ENCODE data around the gene ROR1. TPM values are rescaled to one million over a fixed set of nuclear protein-coding genes. Genes with fewer than 3 reads are reported as not detected.

Gene ROR1
- total RNA-seq, 1 experiment from 2014 or later, result 2.7 TPM

DNA sequence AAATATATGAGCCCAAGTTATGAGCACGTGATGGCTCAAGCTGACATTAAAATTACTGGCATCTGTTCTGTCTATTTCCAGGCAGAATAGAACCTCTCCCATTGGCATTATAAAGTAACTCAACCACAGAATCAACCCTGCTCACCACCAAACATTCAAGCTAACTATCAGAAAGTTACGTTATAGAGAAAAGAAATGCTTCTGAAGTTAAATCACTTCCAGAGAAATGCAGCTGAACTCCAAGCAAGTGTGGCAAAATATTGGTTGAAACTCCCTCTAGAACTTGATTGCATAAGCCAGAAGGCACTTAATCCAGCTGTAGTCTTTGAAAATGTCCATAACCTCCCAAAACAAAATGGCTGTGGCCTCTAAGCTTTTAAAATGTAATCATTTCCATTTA is 393.4 kb downstream of the ROR1 start:
- no peaks in the 10 kb centered on the region for H3K79me2 ChIP-seq (ENCODE audit: insufficient read depth, low read length)
- H3K36me3 ChIP-seq (ENCODE audit: control insufficient read depth in 1 of 2, insufficient read depth in 2 of 2, low read length in 2 of 2), result no peaks in the 10 kb centered on the region
- H3K9ac ChIP-seq (ENCODE audit: low read length), result no peak overlapping the region
- no peak overlapping the region for H3K4me2 ChIP-seq (ENCODE audit: low read length)
- intact Hi-C loops (cut with micrococcal nuclease), result no loop called here
- RAD21 ChIA-PET (ENCODE audit: low non-redundant PET in 1 of 2, low total read pairs in 2 of 2, uncharacterized antibody in 2 of 2, unreplicated experiment in 2 of 2), result no interaction called here
- no peak for ATAC-seq
- H2AFZ ChIP-seq (ENCODE audit: low read depth, low read length, poor library complexity, severe bottlenecking), result no peak overlapping the region
- TF ChIP-seq ZFX (IDR thresholded peaks at IDR 0.05) (no peak), EGR1 (IDR thresholded peaks at IDR 0.05; ENCODE audit: low read depth) (no peak), CEBPB (IDR thresholded peaks at IDR 0.05; ENCODE audit: low read depth) (no peak), EZH2 (IDR thresholded peaks at IDR 0.05) (no peak), SP1 (IDR thresholded peaks at IDR 0.05; ENCODE audit: low read depth) (no peak), SRF (IDR thresholded peaks at IDR 0.05; ENCODE audit: low read depth) (no peak), ELF1 (IDR thresholded peaks at IDR 0.05; ENCODE audit: borderline replicate concordance, low read depth) (no peak), TCF7L2 (IDR thresholded peaks at IDR 0.05; ENCODE audit: borderline replicate concordance, extremely low read depth, insufficient read depth, insufficient read length) (no peak), SIN3A (IDR thresholded peaks at IDR 0.05; ENCODE audit: low read depth) (no peak), JUND (IDR thresholded peaks at IDR 0.05) (no peak), POLR2A (IDR thresholded peaks at IDR 0.05; ENCODE audit: borderline replicate concordance, extremely low read depth, insufficient read depth, insufficient read length) (no peak), CBX3 (IDR thresholded peaks at IDR 0.05; ENCODE audit: low read depth) (no peak), EZH2phosphoT487 (IDR thresholded peaks at IDR 0.05; ENCODE audit: borderline replicate concordance) (no peak), RAD21 (IDR thresholded peaks at IDR 0.05; ENCODE audit: low read depth) (no peak)
- TF ChIP-seq, protein P1, sequence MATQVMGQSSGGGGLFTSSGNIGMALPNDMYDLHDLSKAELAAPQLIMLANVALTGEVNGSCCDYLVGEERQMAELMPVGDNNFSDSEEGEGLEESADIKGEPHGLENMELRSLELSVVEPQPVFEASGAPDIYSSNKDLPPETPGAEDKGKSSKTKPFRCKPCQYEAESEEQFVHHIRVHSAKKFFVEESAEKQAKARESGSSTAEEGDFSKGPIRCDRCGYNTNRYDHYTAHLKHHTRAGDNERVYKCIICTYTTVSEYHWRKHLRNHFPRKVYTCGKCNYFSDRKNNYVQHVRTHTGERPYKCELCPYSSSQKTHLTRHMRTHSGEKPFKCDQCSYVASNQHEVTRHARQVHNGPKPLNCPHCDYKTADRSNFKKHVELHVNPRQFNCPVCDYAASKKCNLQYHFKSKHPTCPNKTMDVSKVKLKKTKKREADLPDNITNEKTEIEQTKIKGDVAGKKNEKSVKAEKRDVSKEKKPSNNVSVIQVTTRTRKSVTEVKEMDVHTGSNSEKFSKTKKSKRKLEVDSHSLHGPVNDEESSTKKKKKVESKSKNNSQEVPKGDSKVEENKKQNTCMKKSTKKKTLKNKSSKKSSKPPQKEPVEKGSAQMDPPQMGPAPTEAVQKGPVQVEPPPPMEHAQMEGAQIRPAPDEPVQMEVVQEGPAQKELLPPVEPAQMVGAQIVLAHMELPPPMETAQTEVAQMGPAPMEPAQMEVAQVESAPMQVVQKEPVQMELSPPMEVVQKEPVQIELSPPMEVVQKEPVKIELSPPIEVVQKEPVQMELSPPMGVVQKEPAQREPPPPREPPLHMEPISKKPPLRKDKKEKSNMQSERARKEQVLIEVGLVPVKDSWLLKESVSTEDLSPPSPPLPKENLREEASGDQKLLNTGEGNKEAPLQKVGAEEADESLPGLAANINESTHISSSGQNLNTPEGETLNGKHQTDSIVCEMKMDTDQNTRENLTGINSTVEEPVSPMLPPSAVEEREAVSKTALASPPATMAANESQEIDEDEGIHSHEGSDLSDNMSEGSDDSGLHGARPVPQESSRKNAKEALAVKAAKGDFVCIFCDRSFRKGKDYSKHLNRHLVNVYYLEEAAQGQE (IDR thresholded peaks at IDR 0.05; ENCODE audit: low read depth), result no peak
- TF ChIP-seq, protein P2, sequence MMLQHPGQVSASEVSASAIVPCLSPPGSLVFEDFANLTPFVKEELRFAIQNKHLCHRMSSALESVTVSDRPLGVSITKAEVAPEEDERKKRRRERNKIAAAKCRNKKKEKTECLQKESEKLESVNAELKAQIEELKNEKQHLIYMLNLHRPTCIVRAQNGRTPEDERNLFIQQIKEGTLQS (IDR thresholded peaks at IDR 0.05), result no peak
- TF ChIP-seq, protein P3, sequence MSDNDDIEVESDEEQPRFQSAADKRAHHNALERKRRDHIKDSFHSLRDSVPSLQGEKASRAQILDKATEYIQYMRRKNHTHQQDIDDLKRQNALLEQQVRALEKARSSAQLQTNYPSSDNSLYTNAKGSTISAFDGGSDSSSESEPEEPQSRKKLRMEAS (IDR thresholded peaks at IDR 0.05), result no peak
- TF ChIP-seq, protein P4, sequence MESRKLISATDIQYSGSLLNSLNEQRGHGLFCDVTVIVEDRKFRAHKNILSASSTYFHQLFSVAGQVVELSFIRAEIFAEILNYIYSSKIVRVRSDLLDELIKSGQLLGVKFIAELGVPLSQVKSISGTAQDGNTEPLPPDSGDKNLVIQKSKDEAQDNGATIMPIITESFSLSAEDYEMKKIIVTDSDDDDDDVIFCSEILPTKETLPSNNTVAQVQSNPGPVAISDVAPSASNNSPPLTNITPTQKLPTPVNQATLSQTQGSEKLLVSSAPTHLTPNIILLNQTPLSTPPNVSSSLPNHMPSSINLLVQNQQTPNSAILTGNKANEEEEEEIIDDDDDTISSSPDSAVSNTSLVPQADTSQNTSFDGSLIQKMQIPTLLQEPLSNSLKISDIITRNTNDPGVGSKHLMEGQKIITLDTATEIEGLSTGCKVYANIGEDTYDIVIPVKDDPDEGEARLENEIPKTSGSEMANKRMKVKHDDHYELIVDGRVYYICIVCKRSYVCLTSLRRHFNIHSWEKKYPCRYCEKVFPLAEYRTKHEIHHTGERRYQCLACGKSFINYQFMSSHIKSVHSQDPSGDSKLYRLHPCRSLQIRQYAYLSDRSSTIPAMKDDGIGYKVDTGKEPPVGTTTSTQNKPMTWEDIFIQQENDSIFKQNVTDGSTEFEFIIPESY (IDR thresholded peaks at IDR 0.05; ENCODE audit: extremely low read depth, insufficient replicate concordance, low read length), result no peak
- TF ChIP-seq, protein P5, sequence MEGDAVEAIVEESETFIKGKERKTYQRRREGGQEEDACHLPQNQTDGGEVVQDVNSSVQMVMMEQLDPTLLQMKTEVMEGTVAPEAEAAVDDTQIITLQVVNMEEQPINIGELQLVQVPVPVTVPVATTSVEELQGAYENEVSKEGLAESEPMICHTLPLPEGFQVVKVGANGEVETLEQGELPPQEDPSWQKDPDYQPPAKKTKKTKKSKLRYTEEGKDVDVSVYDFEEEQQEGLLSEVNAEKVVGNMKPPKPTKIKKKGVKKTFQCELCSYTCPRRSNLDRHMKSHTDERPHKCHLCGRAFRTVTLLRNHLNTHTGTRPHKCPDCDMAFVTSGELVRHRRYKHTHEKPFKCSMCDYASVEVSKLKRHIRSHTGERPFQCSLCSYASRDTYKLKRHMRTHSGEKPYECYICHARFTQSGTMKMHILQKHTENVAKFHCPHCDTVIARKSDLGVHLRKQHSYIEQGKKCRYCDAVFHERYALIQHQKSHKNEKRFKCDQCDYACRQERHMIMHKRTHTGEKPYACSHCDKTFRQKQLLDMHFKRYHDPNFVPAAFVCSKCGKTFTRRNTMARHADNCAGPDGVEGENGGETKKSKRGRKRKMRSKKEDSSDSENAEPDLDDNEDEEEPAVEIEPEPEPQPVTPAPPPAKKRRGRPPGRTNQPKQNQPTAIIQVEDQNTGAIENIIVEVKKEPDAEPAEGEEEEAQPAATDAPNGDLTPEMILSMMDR (IDR thresholded peaks at IDR 0.05 in 2 of 3, conservative IDR thresholded peaks at IDR 0.05 in 1 of 3; ENCODE audit: borderline replicate concordance in 1 of 3, insufficient read depth in 1 of 3, low read depth in 2 of 3, low read length in 2 of 3), result no peak
- H3K9me2 ChIP-seq (ENCODE audit: insufficient read depth), result no peaks in the 10 kb centered on the region; the same call in 1 of the 2 replicates
- no TSS peak for BruUV-seq (replicated peaks)
- H3K9me3 ChIP-seq (ENCODE audit: control insufficient read depth in 1 of 2, insufficient read depth in 1 of 2, low read depth in 1 of 2, low read length in 2 of 2), result no peaks in the 10 kb centered on the region
- POLR2A ChIA-PET, result no interaction called here
- CTCF ChIA-PET, result no interaction called here
- no peaks in the 10 kb centered on the region for H3K27me3 ChIP-seq (ENCODE audit: insufficient read depth, low read length)
- no peaks in the 10 kb centered on the region for H4K20me1 ChIP-seq (ENCODE audit: insufficient read depth)
- H3K27ac ChIP-seq (ENCODE audit: low read depth, low read length), result no peak overlapping the region
- H3K4me3 ChIP-seq (replicated peaks in 1 of 2; ENCODE audit: low read depth in 1 of 2, low read length in 2 of 2), result no peak overlapping the region
- peaks cover 0 to 11% of the 10 kb centered on the region in 2 experiments; a peak in 2 of 4 replicates for H3K4me1 ChIP-seq (ENCODE audit: control insufficient read depth in 1 of 2, insufficient read depth in 2 of 2, low read length in 2 of 2)
- no peak for DNase-seq (ENCODE audit: low read depth, low spot score)

Measured in HCT116 (cell line).